ENCODE measurements around the gene PLEKHA8. TPM values are rescaled to one million over a fixed set of nuclear protein-coding genes. Genes with fewer than 3 reads are reported as not detected.

PLEKHA8 gene
- total and polyA plus RNA-seq, 12 donors = 2.1 to 14.5 (median 6.3) TPM

DNA sequence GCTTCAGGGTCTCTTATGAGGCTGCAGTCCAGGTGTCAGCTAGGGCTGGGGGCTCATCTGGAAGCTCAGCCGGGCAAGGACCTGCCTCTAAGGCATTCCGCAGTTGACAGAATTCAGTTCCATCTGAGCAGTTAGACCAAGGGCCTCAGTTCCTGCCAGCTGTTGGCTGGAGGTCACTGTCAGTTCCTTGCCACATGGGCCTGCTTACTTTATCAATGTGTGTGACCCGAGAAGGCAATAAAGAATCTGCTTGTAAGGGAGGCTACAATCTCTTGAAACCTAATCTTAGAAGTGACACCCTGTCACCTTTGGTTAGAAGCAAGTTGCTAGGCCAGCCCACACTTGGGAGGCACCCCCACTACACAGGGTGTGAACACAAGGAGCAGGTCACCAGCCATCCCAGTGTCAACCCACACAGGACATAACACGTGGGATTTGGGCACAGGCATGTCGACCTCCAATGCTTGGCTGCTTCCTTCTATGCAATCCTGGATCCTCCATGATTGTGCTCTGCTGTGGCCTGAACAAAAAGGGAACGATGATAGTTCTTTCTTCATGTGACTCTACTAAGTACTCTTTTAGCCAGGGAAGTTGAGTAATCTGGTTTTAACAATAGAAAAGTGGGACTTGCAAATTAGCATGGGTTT, 148.4 kb downstream of the PLEKHA8 start:
- H3K4me1 ChIP-seq (replicated peaks in 1 of 2) = peaks cover 6 to 44% of the 10 kb centered on the region in 2 donors
- 65 to 76% (median 72%) methylated on average over 4 to 6 of the region's 6 CpGs for WGBS, 4 donors
- H3K27ac ChIP-seq = peak overlapping the region in 1 of 5 donors; percentile 41

GRCh38 chr7:30177186-30177585, 149.0 kb downstream of the PLEKHA8 start:
- intact Hi-C loops (cut with DNase I) = no loop called here
- TF ChIP-seq POLR2A (IDR thresholded peaks at IDR 0.05) (no peak), CTCF (IDR thresholded peaks at IDR 0.05) (no peak)
- H3K4me3 ChIP-seq = no peak overlapping the region
- DNase-seq = no peak
- H3K4me1 ChIP-seq (replicated peaks in 1 of 2) = peaks cover 6 to 50% of the 10 kb centered on the region in 2 donors
- WGBS, 4 donors = 95 to 99% (median 98%) methylated on average over 5 of the region's 5 CpGs
- H3K9me3 ChIP-seq (replicated peaks in 1 of 3) = no peaks in the 10 kb centered on the region
- H3K36me3 ChIP-seq (replicated peaks in 1 of 2) = no peaks in the 10 kb centered on the region
- no peaks in the 10 kb centered on the region for H3K27me3 ChIP-seq
- H3K27ac ChIP-seq = peak overlapping the region in 1 of 5 donors; percentile 41

More for the DNA sequence above, 148.4 kb downstream of the PLEKHA8 start:
- H3K4me3 ChIP-seq = no peak overlapping the region
- H3K9me3 ChIP-seq (replicated peaks in 1 of 3) = no peaks in the 10 kb centered on the region
- TF ChIP-seq POLR2A (IDR thresholded peaks at IDR 0.05) (no peak), CTCF (IDR thresholded peaks at IDR 0.05) (no peak)
- no peaks in the 10 kb centered on the region for H3K36me3 ChIP-seq (replicated peaks in 1 of 2)
- intact Hi-C loops (cut with DNase I) = no loop called here
- H3K27me3 ChIP-seq = no peaks in the 10 kb centered on the region
- DNase-seq = no peak

- H3K4me3 ChIP-seq = no peak overlapping the region
- no peak overlapping the region for H3K27ac ChIP-seq
- no peak for DNase-seq
- peaks cover 6 to 51% of the 10 kb centered on the region in 2 donors for H3K4me1 ChIP-seq (replicated peaks in 1 of 2)
- WGBS, 4 donors = 33 to 75% (median 55%) methylated on average over 3 of the region's 3 CpGs
- TF ChIP-seq POLR2A (IDR thresholded peaks at IDR 0.05) (no peak), CTCF (IDR thresholded peaks at IDR 0.05) (no peak)
- H3K27me3 ChIP-seq = no peaks in the 10 kb centered on the region
- H3K36me3 ChIP-seq (replicated peaks in 1 of 2) = no peaks in the 10 kb centered on the region
- intact Hi-C loops (cut with DNase I) = no loop called here
- H3K9me3 ChIP-seq (replicated peaks in 1 of 3) = no peaks in the 10 kb centered on the region
Measured at GRCh38 chr7:30177965-30178364, 149.8 kb downstream of the PLEKHA8 start.

DNA sequence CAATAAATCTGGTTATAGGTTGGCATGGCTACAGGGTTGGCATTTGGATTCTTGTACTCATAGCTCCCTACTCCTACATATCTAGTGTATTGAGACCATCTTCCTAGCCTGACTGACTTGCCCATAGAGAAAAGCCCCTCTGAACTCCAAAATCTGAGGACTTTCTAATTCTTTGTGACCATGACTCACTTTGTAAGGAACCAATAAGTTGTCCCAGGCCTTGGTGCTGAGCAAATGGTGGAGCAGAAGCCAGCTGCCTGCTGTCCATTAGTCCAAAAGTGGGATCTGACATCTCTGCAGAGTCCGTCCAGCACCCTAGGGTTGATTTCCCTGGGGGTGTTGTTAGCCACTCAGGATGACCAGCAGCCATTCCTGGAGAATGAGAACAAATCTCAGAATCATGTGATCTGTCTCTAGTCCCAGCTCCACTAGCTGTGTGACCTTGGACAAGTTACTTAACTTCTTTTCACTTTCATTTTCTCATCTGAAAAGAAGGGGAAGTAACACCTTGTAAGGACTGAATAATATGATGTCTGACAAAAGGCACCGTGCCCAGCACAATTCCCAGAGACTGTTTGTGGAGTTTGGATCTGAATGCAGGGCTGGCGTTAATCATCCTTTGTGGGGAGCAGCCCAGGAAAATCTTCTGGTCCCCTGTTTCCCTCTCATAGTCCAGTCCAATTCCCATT, 150.7 kb downstream of the PLEKHA8 start:
- H3K4me3 ChIP-seq = peak overlapping the region in 1 of 4 donors; percentile 26
- peak in 4 of 7 donors; percentile 27 to 46 (median 35) for DNase-seq
- H3K27ac ChIP-seq = peak overlapping the region in 1 of 5 donors; percentile 45
- TF ChIP-seq CTCF (IDR thresholded peaks at IDR 0.05) (no peak), POLR2A (IDR thresholded peaks at IDR 0.05) (no peak)
- H3K9me3 ChIP-seq (replicated peaks in 1 of 3) = no peaks in the 10 kb centered on the region
- peaks cover 6 to 55% of the 10 kb centered on the region in 2 donors for H3K4me1 ChIP-seq (replicated peaks in 1 of 2)
- 61 to 73% (median 68%) methylated on average over 3 of the region's 3 CpGs for WGBS, 4 donors
- H3K36me3 ChIP-seq (replicated peaks in 1 of 2) = no peaks in the 10 kb centered on the region
- H3K27me3 ChIP-seq = no peaks in the 10 kb centered on the region
- intact Hi-C loops (cut with DNase I) = no loop called here

Small RNAs within 50 kb of the gene (small RNA-seq; reads per million reads assigned to genes)
- gene RPS27P16 = 0 reads per million in 2 donors

Other genes starting within 250 kb of the PLEKHA8 start
- gene WIPF3, start 221.9 kb upstream of the PLEKHA8 start, total RNA-seq = 1 to 10 TPM in 8 of 9 donors, under 1 TPM in 1; 0.50 to 7.7 (median 4.8) TPM
- 10 to 100 TPM in 2 of 3 donors, 1 to 10 TPM in 1; 4.5 to 16.0 (median 13.6) TPM for gene WIPF3, start 221.9 kb upstream of the PLEKHA8 start, polyA plus RNA-seq
- 10 to 100 TPM; 37.4 to 75.9 (median 51.6) TPM for gene SCRN1, start 38.6 kb upstream of the PLEKHA8 start, total RNA-seq
- 10 to 100 TPM in 2 of 3 donors, 1 to 10 TPM in 1; 8.2 to 56.1 (median 10.8) TPM for gene SCRN1, start 38.6 kb upstream of the PLEKHA8 start, polyA plus RNA-seq
- 10 to 100 TPM in 6 of 9 donors, 1 to 10 TPM in 3; 3.7 to 35.0 (median 14.5) TPM for gene FKBP14, start 1.7 kb upstream of the PLEKHA8 start, total RNA-seq
- gene FKBP14, start 1.7 kb upstream of the PLEKHA8 start, polyA plus RNA-seq = 10 to 100 TPM in 1 of 3 donors, 1 to 10 TPM in 2; 2.0 to 28.2 (median 2.5) TPM
- gene MTURN, start 106.6 kb downstream of the PLEKHA8 start, total RNA-seq = 10 to 100 TPM in 1 of 9 donors, 1 to 10 TPM in 8; 4.6 to 15.6 (median 7.5) TPM
- 10 to 100 TPM in 1 of 3 donors, 1 to 10 TPM in 2; 6.6 to 11.3 (median 9.6) TPM for gene MTURN, start 106.6 kb downstream of the PLEKHA8 start, polyA plus RNA-seq

Measured in adrenal gland (tissue), 12 donors.